ENCODE data around the gene SLC8B1.

GRCh38 chr12:113249546-113249945 lies 85.4 kb downstream of the SLC8B1 start:
- TF ChIP-seq CTCF (optimal IDR thresholded peaks at IDR 0.05 in 1 of 3, IDR thresholded peaks at IDR 0.05 in 1 of 3, conservative IDR thresholded peaks at IDR 0.05 in 1 of 3; ENCODE audit: extremely low read depth in 1 of 3, insufficient read depth in 2 of 3, low read length in 3 of 3) (no peak), EZH2 (IDR thresholded peaks at IDR 0.05; ENCODE audit: low read length) (no peak)

All from keratinocyte (primary cell).